D341Med (cell line): ENCODE data around the gene DIAPH3.

Source experiments
- DNase-seq: peaks from one replicate; pipeline ENCODE4 v3.0.0; 2012; ENCODE audit warnings: low spot score

The DIAPH3 gene

DNA sequence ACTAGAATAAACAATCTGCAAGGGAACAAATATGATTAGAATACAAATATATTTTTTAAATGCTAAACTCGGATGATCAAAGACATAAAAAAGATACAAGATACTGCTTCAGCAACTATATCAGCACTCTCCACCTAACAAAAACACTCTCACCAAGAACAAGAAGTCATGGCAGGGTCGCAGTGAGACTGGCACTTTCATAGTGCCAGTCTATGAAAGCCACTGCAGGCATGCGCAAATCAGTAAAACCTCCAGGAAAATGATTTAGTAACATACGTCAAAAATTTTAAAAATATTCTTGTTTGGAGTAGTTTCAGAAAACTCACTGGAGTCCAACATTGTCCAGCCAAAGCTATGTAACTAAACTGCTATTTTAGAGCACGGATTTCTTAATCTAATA is 295.9 kb downstream of the DIAPH3 start:
- no peak for DNase-seq

DNA sequence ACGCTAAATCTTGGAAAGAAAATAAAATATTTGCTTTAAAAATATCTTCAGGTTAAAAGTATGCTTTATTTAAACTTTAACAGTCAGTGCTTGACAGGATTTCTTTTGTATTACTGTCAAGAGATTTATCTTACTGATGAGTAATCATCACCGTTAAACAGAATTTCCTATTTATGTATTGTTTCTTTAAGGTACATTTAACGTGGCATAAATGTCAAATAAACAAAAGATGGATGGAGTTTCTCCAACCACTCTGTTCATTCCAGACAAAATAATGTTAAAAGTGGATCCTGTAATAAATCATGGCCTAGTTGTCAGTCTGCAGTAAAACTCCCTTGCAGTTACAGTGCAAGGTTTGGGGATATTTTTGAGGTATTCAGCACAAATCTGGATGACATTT is 298.3 kb downstream of the DIAPH3 start:
- DNase-seq = no peak

DNA sequence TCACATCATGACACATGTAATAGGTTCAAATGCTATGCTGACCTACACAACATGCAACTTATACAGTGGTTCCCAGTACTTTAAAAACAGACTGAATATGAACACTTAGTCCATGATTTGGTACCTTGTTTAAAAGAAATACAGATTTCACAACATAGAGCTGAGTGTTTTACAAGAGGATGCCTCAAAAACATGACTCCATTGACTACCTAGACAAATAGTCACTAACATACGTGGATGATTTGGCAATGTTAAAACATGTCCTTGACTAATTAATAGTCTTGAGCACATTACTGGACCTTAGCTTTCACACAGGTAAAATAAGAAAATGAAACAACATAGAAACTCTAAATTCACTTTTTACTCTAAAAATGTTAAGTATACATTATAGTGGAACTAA is 300.1 kb downstream of the DIAPH3 start:
- no peak for DNase-seq

DNA sequence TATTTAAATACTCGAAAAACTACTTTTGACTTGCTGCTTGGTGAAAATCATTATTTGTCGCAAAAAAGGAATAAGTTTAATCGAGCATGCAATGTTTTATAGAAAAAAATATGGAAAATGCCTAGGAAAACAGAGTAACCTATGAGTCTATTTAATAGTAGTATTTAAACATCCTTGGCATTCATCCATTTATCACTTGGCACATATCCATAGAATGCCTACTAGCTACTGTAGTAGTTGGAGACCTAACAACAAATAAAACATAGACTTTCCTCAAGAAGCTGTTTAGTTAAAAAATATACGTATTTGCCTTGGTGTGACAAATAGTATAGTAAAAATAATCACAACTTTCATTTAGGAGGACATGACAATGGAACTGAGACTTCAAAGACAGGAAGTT is 302.1 kb downstream of the DIAPH3 start:
- DNase-seq = no peak

DNA sequence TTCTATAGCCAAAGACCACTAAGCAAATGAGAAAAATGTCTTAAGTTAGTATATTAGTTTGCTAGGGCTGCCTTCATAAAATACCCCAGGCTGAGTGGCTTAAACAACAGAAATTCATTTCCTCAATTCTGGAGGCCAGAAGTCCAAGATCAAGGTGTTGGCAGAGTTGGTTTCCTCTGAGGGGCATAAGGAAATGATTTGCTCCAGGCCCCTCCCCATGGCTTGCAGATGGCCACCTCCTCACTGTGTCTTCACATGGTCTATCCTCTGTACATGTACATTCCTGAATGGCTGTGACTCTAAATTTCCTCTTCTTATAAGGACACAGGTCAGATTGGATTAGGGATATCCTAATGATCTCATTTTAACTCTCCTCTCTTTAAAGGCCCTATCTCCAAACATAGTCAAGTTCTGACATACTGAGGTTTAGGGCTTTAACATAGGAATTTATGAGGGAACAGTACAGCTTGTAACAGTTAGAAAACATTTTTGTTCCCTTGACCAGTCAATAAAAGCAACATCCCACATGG is 307.4 kb downstream of the DIAPH3 start:
- no peak for DNase-seq

DNA sequence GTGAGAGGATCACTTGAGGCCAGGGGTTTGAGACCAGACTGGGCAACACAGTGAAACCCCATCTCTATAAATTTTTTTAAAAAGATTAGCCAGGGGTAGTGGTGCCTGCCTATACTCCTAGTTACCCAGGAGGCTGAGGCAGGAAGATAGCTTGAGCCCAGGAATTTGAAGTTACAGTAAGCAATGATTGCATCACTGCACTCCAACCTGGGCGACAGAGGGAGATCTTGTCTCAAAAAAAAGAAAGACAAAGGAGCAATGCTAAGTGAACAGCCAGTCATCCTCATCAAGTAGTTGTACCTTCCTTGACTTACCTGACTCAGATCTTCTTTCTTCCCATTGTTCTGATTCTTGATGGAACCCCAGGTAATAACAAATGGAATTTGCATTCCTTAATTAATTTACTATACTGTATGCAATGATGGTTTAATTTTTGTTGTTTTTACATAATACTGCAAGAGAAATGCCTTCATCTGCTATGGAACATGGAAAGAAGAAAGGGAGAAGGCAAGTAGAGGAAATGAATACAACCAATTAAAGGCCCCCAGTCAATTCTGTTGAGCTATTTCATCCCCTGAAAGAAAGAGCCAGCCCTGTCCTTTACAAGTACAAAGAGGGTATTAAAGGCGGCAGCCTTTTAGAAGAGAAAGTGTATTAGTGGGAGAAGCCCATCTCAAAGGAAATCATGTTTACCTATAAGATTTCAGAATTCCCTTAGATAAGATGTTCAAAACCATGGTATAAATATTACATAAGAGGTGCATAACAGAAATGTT is 316.7 kb downstream of the DIAPH3 start:
- no peak for DNase-seq

DNA sequence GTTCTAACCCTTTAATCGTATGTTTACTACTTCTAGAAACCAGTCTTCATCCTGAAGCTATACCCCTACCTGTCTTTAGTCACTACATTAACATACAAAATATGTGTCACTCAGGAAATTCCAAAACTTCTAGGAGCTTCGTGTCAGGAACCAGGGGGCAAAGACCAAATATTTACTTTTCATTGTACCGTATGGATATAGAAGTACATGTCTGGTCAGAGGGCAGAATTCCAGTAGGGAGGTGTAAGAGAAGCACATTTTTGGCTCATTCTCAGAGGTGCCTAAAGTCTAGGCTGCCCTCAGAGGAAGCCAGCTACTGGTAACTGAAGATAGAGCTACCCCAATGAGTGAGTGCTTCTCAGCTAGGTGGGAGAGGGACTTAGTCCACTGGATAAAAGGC is 320.7 kb downstream of the DIAPH3 start:
- DNase-seq = no peak

- DNase-seq = no peak
Observed at GRCh38 chr13:59842507-59842906, 321.2 kb downstream of the DIAPH3 start.

DNA sequence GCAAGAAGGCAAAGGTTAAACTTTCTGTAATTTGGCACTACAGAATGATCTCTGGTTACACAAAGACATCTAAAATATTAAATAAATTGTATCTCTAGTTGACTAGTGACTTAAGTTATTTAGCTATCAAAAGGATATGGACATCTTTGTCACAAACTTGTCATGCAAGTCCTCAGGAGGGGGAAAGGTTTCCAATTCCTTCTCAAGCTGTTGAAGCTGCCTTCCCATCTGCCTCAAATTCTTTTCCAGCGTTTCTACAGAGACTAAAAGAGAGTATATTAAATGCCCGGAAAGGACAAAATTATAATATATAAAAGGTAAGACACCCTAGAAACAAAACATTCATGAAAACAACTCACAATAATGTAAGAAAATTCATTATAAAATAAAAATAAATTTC is 324.5 kb downstream of the DIAPH3 start:
- DNase-seq = no peak

DNA sequence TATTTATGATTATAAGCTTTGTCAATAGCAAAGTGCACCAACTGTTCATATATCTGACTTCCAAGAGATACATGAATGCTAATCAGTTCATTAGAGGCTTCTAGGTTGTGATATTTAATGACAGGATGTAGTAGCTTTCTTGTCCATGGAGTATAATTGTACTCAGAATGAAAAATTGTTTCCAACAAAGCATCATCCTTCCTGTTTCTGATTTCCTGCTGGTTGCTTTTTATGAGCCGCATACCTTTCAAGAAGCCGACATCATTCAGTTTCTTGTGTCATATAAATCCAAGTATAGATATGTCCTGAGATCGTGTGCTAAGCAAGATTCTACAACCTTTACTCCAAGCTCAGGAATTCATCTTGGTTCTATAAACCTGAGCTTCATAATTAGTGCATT is 326.6 kb downstream of the DIAPH3 start:
- DNase-seq = no peak

GRCh38 chr13:59835569-59835968 is 328.2 kb downstream of the DIAPH3 start:
- DNase-seq = no peak

GRCh38 chr13:59834801-59835200 is 328.9 kb downstream of the DIAPH3 start:
- no peak for DNase-seq

DNA sequence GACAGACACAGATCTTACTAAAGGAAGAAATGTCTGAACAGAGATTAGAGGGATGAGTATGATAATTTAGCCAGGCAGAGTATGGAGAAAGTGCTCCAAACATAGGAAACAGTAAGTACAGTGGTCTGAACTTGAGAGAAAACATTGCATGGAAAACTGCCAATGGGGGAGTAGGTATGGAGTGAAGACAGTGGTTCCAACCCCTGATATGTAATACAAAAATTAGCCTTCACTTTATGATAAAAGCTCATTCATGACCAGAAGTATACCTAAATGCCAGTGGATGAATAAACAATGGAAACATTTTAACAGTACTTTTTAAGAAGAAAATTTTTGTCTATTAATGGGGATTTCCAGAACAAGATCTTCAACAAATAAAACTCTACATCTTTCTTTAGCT is 334.0 kb downstream of the DIAPH3 start:
- DNase-seq = no peak

DNA sequence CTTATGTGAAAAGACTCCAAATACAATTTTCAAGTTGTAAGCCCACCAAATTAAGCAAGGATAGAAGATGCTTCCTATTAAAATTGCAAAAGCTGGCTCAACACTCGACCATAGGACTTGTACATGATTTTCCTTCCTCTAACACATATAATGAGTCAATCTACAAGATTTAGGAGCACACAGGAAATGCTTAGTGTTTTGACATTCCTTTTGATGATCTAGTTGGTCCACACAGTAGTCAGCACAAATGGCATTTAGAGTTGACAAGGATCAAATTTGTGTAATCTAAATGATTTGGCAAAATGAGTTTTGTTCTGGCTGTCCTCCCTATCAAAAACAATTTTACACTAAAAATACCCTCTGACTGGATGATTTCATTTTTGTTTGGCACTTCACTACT is 340.2 kb downstream of the DIAPH3 start:
- no peak for DNase-seq

- DNase-seq = no peak
Observed at GRCh38 chr13:59809564-59809963, 354.2 kb downstream of the DIAPH3 start.

DNA sequence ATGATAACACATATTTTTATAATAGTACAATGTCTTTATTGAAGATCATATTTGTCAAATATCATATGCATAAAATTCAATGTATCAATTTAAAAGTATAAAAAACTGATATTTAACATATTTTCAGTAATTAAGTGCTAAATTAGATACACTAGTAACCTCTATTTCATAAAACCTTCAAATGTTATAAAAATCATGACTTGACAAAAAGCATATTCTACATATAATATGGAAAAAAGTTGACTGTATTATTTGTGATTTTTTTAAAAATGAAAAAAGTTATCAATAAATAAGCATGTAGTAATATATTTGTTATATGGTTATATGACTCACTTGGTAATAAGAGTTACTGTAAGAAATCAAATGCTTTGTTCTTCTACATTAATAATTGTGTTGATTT is 356.9 kb downstream of the DIAPH3 start:
- DNase-seq = no peak

- no peak for DNase-seq
Observed at GRCh38 chr13:59801107-59801880, 362.4 kb downstream of the DIAPH3 start.

- no peak for DNase-seq
Observed at GRCh38 chr13:59793107-59793506, 370.6 kb downstream of the DIAPH3 start.

- no peak for DNase-seq
Observed at GRCh38 chr13:59790626-59791025, 373.1 kb downstream of the DIAPH3 start.

GRCh38 chr13:59789558-59789957 is 374.2 kb downstream of the DIAPH3 start:
- no peak for DNase-seq

GRCh38 chr13:59787679-59788078 is 376.0 kb downstream of the DIAPH3 start:
- no peak for DNase-seq

- DNase-seq = no peak
Observed at GRCh38 chr13:59782696-59783095, 381.0 kb downstream of the DIAPH3 start.

GRCh38 chr13:59780058-59780457 is 383.7 kb downstream of the DIAPH3 start:
- no peak for DNase-seq
